ENCODE data around the gene CDKN2AIP. TPM values are rescaled to one million over a fixed set of nuclear protein-coding genes. Genes with fewer than 3 reads are reported as not detected.
A peak's percentile ranks its signal among the peaks of the same experiment; 100 is the strongest.

The CDKN2AIP gene
- total and polyA plus RNA-seq, 2 of the 4 experiments (the other 2 are of a cell fraction): 11.0 to 16.8 TPM

DNA sequence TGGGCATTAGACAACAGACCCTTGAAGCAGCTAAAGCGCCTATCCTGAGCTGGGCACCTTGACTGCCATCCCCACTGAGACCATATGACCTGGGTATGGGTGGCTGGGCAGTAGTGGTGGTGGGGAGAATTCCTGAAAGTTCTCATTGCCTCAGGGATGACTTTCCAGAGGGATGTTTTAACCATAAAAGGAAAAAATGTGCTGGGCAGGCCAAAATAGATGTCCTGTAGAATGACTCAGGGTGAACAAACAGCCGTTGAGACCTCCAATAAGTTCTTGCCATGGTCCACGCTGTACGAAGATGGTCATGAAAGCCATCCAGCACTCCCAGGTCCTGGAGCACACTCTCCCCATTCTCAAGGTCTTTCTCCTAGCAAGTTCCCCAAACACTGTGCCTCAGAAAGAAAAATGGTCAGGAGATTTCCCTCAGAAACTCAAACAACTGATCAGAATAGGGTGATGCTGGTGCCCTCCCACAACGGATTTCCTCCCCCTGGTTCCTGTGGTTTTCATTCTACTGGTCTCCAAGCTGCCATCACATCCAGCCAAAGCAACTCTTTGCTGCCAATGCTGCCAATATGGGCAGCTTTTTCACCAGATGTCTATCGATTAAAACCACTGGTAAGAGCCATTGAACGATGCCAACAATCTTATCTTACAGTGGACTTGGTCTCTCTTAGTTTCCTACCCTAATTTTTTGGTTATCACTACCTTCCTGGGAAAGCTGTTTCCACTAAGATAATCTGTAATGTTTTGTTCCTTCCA is 11.2 kb downstream of the CDKN2AIP start:
- H3K36me3 ChIP-seq (ENCODE audit: control insufficient read depth, insufficient read depth, low read length): peaks cover 8% of the 10 kb centered on the region
- 100% methylated on average over 2 of the region's 7 CpGs; no CpG with 5 or more reads in 1 of the 2 experiments for WGBS, 2 experiments (ENCODE audit: extremely low coverage in 2 of 2, insufficient read length in 1 of 2)
- TF ChIP-seq CHD1 (IDR thresholded peaks at IDR 0.05; ENCODE audit: low read depth, low read length) (no peak), MAZ (IDR thresholded peaks at IDR 0.05; ENCODE audit: borderline replicate concordance, low read depth, low read length) (no peak), MXI1 (IDR thresholded peaks at IDR 0.05; ENCODE audit: borderline replicate concordance, low read depth, low read length) (no peak), MAFK (IDR thresholded peaks at IDR 0.05; ENCODE audit: low read depth, low read length) (no peak), RCOR1 (IDR thresholded peaks at IDR 0.05; ENCODE audit: insufficient replicate concordance, low read length) (no peak), BHLHE40 (IDR thresholded peaks at IDR 0.05; ENCODE audit: low read depth, low read length) (no peak)
- TF ChIP-seq, protein P1, sequence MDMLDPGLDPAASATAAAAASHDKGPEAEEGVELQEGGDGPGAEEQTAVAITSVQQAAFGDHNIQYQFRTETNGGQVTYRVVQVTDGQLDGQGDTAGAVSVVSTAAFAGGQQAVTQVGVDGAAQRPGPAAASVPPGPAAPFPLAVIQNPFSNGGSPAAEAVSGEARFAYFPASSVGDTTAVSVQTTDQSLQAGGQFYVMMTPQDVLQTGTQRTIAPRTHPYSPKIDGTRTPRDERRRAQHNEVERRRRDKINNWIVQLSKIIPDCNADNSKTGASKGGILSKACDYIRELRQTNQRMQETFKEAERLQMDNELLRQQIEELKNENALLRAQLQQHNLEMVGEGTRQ (IDR thresholded peaks at IDR 0.05; ENCODE audit: low read depth, low read length): no peak
- TF ChIP-seq, protein P2, sequence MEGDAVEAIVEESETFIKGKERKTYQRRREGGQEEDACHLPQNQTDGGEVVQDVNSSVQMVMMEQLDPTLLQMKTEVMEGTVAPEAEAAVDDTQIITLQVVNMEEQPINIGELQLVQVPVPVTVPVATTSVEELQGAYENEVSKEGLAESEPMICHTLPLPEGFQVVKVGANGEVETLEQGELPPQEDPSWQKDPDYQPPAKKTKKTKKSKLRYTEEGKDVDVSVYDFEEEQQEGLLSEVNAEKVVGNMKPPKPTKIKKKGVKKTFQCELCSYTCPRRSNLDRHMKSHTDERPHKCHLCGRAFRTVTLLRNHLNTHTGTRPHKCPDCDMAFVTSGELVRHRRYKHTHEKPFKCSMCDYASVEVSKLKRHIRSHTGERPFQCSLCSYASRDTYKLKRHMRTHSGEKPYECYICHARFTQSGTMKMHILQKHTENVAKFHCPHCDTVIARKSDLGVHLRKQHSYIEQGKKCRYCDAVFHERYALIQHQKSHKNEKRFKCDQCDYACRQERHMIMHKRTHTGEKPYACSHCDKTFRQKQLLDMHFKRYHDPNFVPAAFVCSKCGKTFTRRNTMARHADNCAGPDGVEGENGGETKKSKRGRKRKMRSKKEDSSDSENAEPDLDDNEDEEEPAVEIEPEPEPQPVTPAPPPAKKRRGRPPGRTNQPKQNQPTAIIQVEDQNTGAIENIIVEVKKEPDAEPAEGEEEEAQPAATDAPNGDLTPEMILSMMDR (conservative IDR thresholded peaks at IDR 0.05; ENCODE audit: low read depth, low read length): no peak
- H3K23ac ChIP-seq (ENCODE audit: low read depth, low read length): no peak overlapping the region
- no peaks in the 10 kb centered on the region for H4K20me1 ChIP-seq (ENCODE audit: insufficient read depth, low read length)
- H3K14ac ChIP-seq (replicated peaks; ENCODE audit: low read depth, low read length): peak overlapping the region; percentile 35
- no peak overlapping the region for H2AFZ ChIP-seq (replicated peaks; ENCODE audit: low read length, poor library complexity)
- ChIA-PET CTCF (no interaction called here), POLR2A (ENCODE audit: unreplicated experiment) (no interaction called here)
- no peaks in the 10 kb centered on the region; the same call in 1 of the 2 replicates for H3K9me1 ChIP-seq (ENCODE audit: insufficient read depth, low read length)
- peak overlapping the region; percentile 11; the same call in 1 of the 2 replicates for H2AK5ac ChIP-seq (ENCODE audit: low read depth, low read length)
- peak overlapping the region; percentile 51 to 73; a peak in 2 of 4 replicates for H4K8ac ChIP-seq (ENCODE audit: low read depth in 2 of 2, low read length in 2 of 2)
- no peaks in the 10 kb centered on the region for H3K4me1 ChIP-seq (ENCODE audit: control insufficient read depth, insufficient read depth, low read length)
- intact Hi-C loops (cut with micrococcal nuclease): no loop called here
- no peak overlapping the region for H4K5ac ChIP-seq (ENCODE audit: low read depth, low read length)
- no TSS peak for BruUV-seq (replicated peaks)
- peak overlapping the region; percentile 26; the same call in 1 of the 2 replicates for H2BK120ac ChIP-seq (ENCODE audit: low read depth, low read length)
- no peak overlapping the region for H3K27ac ChIP-seq (ENCODE audit: insufficient read depth, low read length)
- no peaks in the 10 kb centered on the region for H3K27me3 ChIP-seq (ENCODE audit: control insufficient read depth, insufficient read depth, low read length)
- H3K56ac ChIP-seq (ENCODE audit: extremely low read depth, insufficient read depth, low read length): no peak overlapping the region
- H3K4ac ChIP-seq (ENCODE audit: low read depth, low read length): peak overlapping the region; percentile 68; the same call in 1 of the 2 replicates
- no peak overlapping the region for H3K4me2 ChIP-seq (ENCODE audit: low read depth, low read length)
- H3K18ac ChIP-seq (ENCODE audit: low read depth, low read length): no peak overlapping the region
- dilution Hi-C loops (cut with HindIII; ENCODE audit: low sequenced_read_pairs, unreplicated experiment): no loop called here
- no peak overlapping the region for H2BK15ac ChIP-seq (ENCODE audit: low read depth, low read length)
- H4K91ac ChIP-seq (ENCODE audit: insufficient read depth, low read depth, low read length): peak overlapping the region; percentile 46
- DNase-seq (peak; percentile 30), ATAC-seq (ENCODE audit: low read depth) (peak; percentile 46; the same call in 1 of the 2 replicates)
- no peaks in the 10 kb centered on the region for H3K9me3 ChIP-seq (ENCODE audit: control insufficient read depth, insufficient read depth, low read length)
- H2BK5ac ChIP-seq (ENCODE audit: low read depth, low read length, poor library complexity, severe bottlenecking): peak overlapping the region; percentile 17
- no peak overlapping the region for H3K9ac ChIP-seq (ENCODE audit: low read depth, low read length)
- H2BK20ac ChIP-seq (ENCODE audit: low read depth, low read length): peak overlapping the region; percentile 16; the same call in 1 of the 2 replicates
- no peak overlapping the region for H3K4me3 ChIP-seq (ENCODE audit: insufficient read depth, low read depth, low read length)
- no peaks in the 10 kb centered on the region for H3K79me1 ChIP-seq (ENCODE audit: low read depth in 1 of 2, low read length in 2 of 2)
- in situ Hi-C loops (cut with MboI; ENCODE audit: low sequenced_read_pairs): no loop called here
- H2AK9ac ChIP-seq (replicated peaks; ENCODE audit: low read depth, low read length, poor library complexity): no peak overlapping the region

All from IMR-90 (cell line).